GM21825 (cell line): ENCODE measurements around the gene MMP15.
A peak's percentile ranks its signal among the peaks of the same experiment; 100 is the strongest.
"Not testable (repeated sequence)": the region's sequence is repeated elsewhere in the genome, so short reads cannot be mapped to it uniquely, and the experiment has no call there.

Experiments
- ATAC-seq: cut with Tn5 transposase; IDR thresholded peaks from one replicate; pipeline ENCODE4 v1.9.1; 2021; ENCODE audit warnings: mild to moderate bottlenecking, moderate library complexity; ENCODE audit not compliant: unreplicated experiment

The MMP15 gene

GRCh38 chr16:58025351-58026138 lies at the start of gene MMP15:
MMP15 (plus strand) TSS chr16:58025754; CDS start chr16:58026351, 597 bp downstream.
- peak; percentile 52 for ATAC-seq

GRCh38 chr16:57976331-57976796 lies 49.2 kb upstream of the MMP15 start:
- no peak for ATAC-seq

GRCh38 chr16:57977418-57978069 lies 48.0 kb upstream of the MMP15 start:
- ATAC-seq: no peak

- not testable (repeated sequence) for ATAC-seq
Measured at GRCh38 chr16:57978070-57978465, 47.5 kb upstream of the MMP15 start.

- ATAC-seq: no peak
Measured at GRCh38 chr16:57979006-57979585, 46.5 kb upstream of the MMP15 start.

GRCh38 chr16:57981636-57982035 lies 43.9 kb upstream of the MMP15 start:
- ATAC-seq: no peak

- ATAC-seq: no peak
Measured at GRCh38 chr16:57982385-57982784, 43.2 kb upstream of the MMP15 start.

- ATAC-seq: peak; percentile 71
Measured at GRCh38 chr16:57984443-57985203, 40.9 kb upstream of the MMP15 start.

GRCh38 chr16:57985204-57986181 lies 40.1 kb upstream of the MMP15 start:
- ATAC-seq: no peak

- ATAC-seq: no peak
Measured at GRCh38 chr16:57986196-57986595, 39.4 kb upstream of the MMP15 start.

- ATAC-seq: no peak
Measured at GRCh38 chr16:57987441-57988177, 37.9 kb upstream of the MMP15 start.

GRCh38 chr16:57988929-57989328 lies 36.6 kb upstream of the MMP15 start:
- no peak for ATAC-seq

GRCh38 chr16:57991551-57992059 lies 33.9 kb upstream of the MMP15 start:
- no peak for ATAC-seq

- no peak for ATAC-seq
Measured at GRCh38 chr16:57992084-57992483, 33.5 kb upstream of the MMP15 start.

- no peak for ATAC-seq
Measured at GRCh38 chr16:57993438-57993837, 32.1 kb upstream of the MMP15 start.

GRCh38 chr16:57993897-57994296 lies 31.7 kb upstream of the MMP15 start:
- no peak for ATAC-seq

- ATAC-seq: no peak
Measured at GRCh38 chr16:57994361-57994760, 31.2 kb upstream of the MMP15 start.

GRCh38 chr16:57994778-57995177 lies 30.8 kb upstream of the MMP15 start:
- ATAC-seq: peak; percentile 44
